HuH-7 (cell line): Measurements from ENCODE around the gene DMBX1.

ENCODE experiments used
- DNase-seq: peaks from one replicate; pipeline ENCODE4 v3.0.0; 2011; ENCODE audit warnings: low spot score

The DMBX1 gene

GRCh38 chr1:46459315-46459714 lies 30.3 kb upstream of the DMBX1 start:
- DNase-seq = no peak

- DNase-seq = no peak
Observed at GRCh38 chr1:46461017-46461808, 28.4 kb upstream of the DMBX1 start.

GRCh38 chr1:46461809-46462448 lies 27.7 kb upstream of the DMBX1 start:
- DNase-seq = no peak

GRCh38 chr1:46464013-46464548 lies 25.6 kb upstream of the DMBX1 start:
- no peak for DNase-seq

- no peak for DNase-seq
Observed at GRCh38 chr1:46464915-46465314, 24.7 kb upstream of the DMBX1 start.

- DNase-seq = no peak
Observed at GRCh38 chr1:46465981-46466476, 23.6 kb upstream of the DMBX1 start.

GRCh38 chr1:46466477-46467182 lies 23.0 kb upstream of the DMBX1 start:
- peak; percentile 68 for DNase-seq

- no peak for DNase-seq
Observed at GRCh38 chr1:46467183-46467504, 22.5 kb upstream of the DMBX1 start.

- no peak for DNase-seq
Observed at GRCh38 chr1:46469881-46470280, 19.8 kb upstream of the DMBX1 start.

- DNase-seq = no peak
Observed at GRCh38 chr1:46471848-46472492, 17.7 kb upstream of the DMBX1 start.

GRCh38 chr1:46472498-46473181 lies 17.0 kb upstream of the DMBX1 start:
- DNase-seq = no peak

- no peak for DNase-seq
Observed at GRCh38 chr1:46473991-46474390, 15.6 kb upstream of the DMBX1 start.

GRCh38 chr1:46474570-46474969 lies 15.1 kb upstream of the DMBX1 start:
- DNase-seq = no peak

- no peak for DNase-seq
Observed at GRCh38 chr1:46476673-46477072, 13.0 kb upstream of the DMBX1 start.

GRCh38 chr1:46477153-46477929 lies 12.3 kb upstream of the DMBX1 start:
- DNase-seq = peak; percentile 97

GRCh38 chr1:46478721-46479485 lies 10.7 kb upstream of the DMBX1 start:
- DNase-seq = no peak

- no peak for DNase-seq
Observed at GRCh38 chr1:46479744-46480350, 9.8 kb upstream of the DMBX1 start.

- peak; percentile 92 for DNase-seq
Observed at GRCh38 chr1:46480959-46481646, 8.5 kb upstream of the DMBX1 start.

GRCh38 chr1:46481961-46482360 lies 7.7 kb upstream of the DMBX1 start:
- no peak for DNase-seq
